Activated naive CD4-positive, alpha-beta T cell treated with anti-CD3 and anti-CD28 coated beads for 36 hours (primary cell): Measurements from ENCODE around the gene LRCH4. TPM values are rescaled to one million over a fixed set of nuclear protein-coding genes. Genes with fewer than 3 reads are reported as not detected.
A peak's percentile ranks its signal among the peaks of the same experiment; 100 is the strongest.

Source experiments
- CTCF ChIA-PET: fragments of 350-600 bp; sonication (Branson Sonifier 250); formaldehyde crosslinking; loops from one replicate; lab custom pipeline; 2021; ENCODE audit warnings: antibody characterized with exemption; lab: Charles Lee
- DNase-seq: peaks from one replicate; pipeline ENCODE4 v3.0.0-alpha.2; 2020
- H3K27ac Mint-ChIP-seq: one replicate; pipeline ENCODE4 v1.8.0; 2021; ENCODE audit warnings: mild to moderate bottlenecking, mixed read lengths
- H3K27me3 Mint-ChIP-seq: one replicate; pipeline ENCODE4 v1.8.0; 2021; ENCODE audit warnings: low read depth, mixed read lengths
- H3K36me3 Mint-ChIP-seq: one replicate; pipeline ENCODE4 v1.8.0; 2021; ENCODE audit warnings: low read depth, mixed read lengths
- H3K4me1 Mint-ChIP-seq: one replicate; pipeline ENCODE4 v1.8.0; 2021; ENCODE audit warnings: low read depth, mixed read lengths
- H3K4me3 Mint-ChIP-seq: one replicate; pipeline ENCODE4 v1.8.0; 2021; ENCODE audit warnings: mild to moderate bottlenecking, moderate library complexity, mixed read lengths
- H3K9me3 Mint-ChIP-seq: one replicate; pipeline ENCODE4 v1.8.0; 2021; ENCODE audit warnings: mixed read lengths
- intact Hi-C: fragments of 100-400 bp; cut with micrococcal nuclease; formaldehyde crosslinking; loops from one replicate; pipeline ENCODE4 v1.15.1; 2023
- total RNA-seq, 2 experiments: library from RNA; stranded (reverse); gene quantifications; one replicate each; pipeline ENCODE4 v1.2.3, GENCODE V29; 2021

Gene LRCH4
- total RNA-seq: 10 to 100 TPM; 78.0 to 81.2 TPM

DNA sequence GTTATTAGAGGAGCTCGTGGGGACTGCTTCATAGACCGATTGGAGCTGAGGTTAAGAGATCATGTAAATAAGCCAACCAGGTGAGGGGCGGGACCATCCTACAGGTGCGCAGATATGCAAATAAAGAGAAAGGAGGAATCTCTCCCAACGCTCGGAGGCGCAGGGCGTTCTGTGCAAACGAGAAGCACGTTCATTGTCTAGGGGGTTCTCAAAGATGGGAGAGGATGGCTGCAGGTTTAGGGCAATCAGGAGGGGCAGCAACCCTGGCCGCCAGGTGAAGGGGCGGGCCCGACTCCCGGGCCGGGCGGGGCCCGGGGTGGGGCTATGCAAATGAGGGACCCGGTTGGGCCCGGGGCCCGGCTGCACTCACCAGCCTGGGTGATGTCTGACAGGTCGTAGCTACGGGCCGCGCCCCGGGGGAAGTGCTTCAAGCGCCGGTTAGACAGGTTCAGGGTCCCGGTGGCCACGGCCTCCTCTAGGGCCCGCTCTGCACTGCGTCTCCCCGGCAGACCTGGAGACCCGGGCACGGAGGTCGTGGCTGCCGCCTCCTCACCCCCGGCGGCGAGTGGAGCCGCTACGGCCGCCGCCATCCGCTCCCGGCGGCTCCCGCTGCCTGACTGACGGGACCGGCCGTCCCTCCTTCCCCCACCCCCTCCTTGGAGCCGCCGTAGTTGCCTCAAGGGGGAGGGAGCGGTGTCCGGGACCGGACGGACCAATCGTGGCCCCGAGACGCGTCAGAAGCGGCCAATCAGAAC, at the start of gene LRCH4:
LRCH4 (minus strand) TSS at position 619 of the 755 bp plus-strand sequence; CDS start at position 590, 29 bp downstream.
- intact Hi-C loops: loop anchor here (1.0 kb wide), 10 partner anchors 19 to 156 kb away; partner anchors contain the start of genes AGFG2, MEPCE, MOSPD3 and TSC22D4
- DNase-seq: peak; percentile 68
- Mint-ChIP-seq H3K27ac (peak within 1 kb of the TSS; percentile 97), H3K36me3 (peaks cover 1% of the 10 kb centered on the region), H3K27me3 (peaks cover 7% of the 10 kb centered on the region), H3K9me3 (no peaks in the 10 kb centered on the region), H3K4me1 (peaks cover 29% of the 10 kb centered on the region), H3K4me3 (peak within 1 kb of the TSS; percentile 89)
- CTCF ChIA-PET: interaction anchor here (0.6 to 4.6 kb wide), 15 partner anchors 20 to 140 kb away, joined by 3 to 30 read pairs (median 5); partner anchors contain the start of genes GIGYF1 and POP7

DNA sequence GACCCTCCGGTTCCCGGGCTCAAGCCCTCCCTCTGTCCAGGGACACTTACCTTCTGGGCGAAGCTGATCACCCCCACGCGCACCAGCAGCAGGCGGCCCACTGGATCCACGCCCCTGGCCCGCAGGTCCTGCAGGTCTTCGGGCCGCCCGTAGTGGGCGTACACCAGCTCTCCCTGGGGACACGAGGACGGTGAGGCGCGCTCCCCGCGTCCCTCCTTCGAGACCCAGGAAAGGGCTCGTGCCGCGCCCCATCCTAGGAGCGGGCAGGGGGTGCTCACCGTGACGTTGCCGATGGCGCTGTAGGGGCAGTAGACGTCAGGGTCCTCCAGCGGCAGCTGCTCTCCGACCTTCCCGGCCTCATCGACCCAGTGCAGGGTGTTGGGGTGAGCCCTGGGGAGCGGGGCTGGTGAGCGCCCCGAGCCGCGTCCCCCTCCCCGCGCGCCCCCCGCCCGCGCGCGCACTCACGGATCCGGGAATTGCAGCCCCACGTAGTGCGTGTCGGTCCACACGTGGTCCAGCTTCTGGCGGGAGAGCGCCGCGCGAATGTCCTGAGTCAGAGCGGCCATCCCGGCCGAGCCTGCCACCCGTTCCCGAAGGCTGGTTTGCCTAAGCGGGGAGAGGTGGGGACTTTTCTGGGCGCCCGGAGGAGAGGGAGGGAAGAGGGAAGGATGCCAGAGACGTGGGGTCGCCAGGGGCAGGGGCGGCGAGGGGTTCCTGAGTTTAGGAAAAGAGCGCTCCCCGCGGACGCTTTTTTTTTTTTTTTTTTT, 47.2 kb upstream of the LRCH4 start:
- CTCF ChIA-PET: interaction anchor here (0.6 to 3.9 kb wide), 15 partner anchors 9 to 92 kb away, joined by 3 to 38 read pairs (median 4); partner anchors contain the start of genes ACTL6B, MOSPD3 and POP7
- H3K36me3 Mint-ChIP-seq: peaks cover 6% of the 10 kb centered on the region
- intact Hi-C loops: loop anchor here (1.0 to 5.0 kb wide), 2 partner anchors 58 to 94 kb away; no protein-coding TSS in a partner anchor
- H3K27me3 Mint-ChIP-seq: no peaks in the 10 kb centered on the region
- H3K4me3 Mint-ChIP-seq: peak overlapping the region; percentile 80
- no peaks in the 10 kb centered on the region for H3K9me3 Mint-ChIP-seq
- peaks cover 22% of the 10 kb centered on the region for H3K4me1 Mint-ChIP-seq
- DNase-seq: peak; percentile 71
- peak overlapping the region; percentile 76 for H3K27ac Mint-ChIP-seq

DNA sequence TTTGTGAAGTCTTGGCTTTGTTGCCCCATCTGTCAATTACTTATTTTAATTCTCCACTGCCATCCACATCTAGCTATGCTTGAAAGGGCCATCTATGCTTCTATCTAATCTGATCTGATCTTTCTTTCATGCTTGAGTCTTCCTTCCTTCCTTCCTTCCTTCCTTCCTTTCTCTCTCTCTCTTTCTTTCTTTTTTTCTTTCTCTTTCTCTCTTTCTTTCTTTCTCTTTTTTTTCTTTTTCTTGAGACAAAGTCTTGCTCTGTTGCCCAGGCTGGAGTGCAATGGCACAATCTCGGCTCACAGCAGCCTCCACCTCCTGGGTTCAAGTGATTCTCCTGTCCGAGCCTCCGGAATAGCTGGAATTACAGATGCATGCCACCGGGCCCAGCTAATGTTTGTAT, 44.1 kb upstream of the LRCH4 start:
- H3K27ac Mint-ChIP-seq: peak overlapping the region; percentile 26
- H3K4me3 Mint-ChIP-seq: no peak overlapping the region
- CTCF ChIA-PET: interaction anchor here (0.6 to 2.5 kb wide), 6 partner anchors 17 to 185 kb away, joined by 3 to 16 read pairs (median 4); partner anchors contain the start of gene MOSPD3
- no peak for DNase-seq
- H3K9me3 Mint-ChIP-seq: no peaks in the 10 kb centered on the region
- peaks cover 3% of the 10 kb centered on the region for H3K36me3 Mint-ChIP-seq
- no peaks in the 10 kb centered on the region for H3K27me3 Mint-ChIP-seq
- peaks cover 35% of the 10 kb centered on the region for H3K4me1 Mint-ChIP-seq
- intact Hi-C loops: loop anchor here (5.0 kb wide), 1 partner anchor 97 kb away; no protein-coding TSS in a partner anchor

DNA sequence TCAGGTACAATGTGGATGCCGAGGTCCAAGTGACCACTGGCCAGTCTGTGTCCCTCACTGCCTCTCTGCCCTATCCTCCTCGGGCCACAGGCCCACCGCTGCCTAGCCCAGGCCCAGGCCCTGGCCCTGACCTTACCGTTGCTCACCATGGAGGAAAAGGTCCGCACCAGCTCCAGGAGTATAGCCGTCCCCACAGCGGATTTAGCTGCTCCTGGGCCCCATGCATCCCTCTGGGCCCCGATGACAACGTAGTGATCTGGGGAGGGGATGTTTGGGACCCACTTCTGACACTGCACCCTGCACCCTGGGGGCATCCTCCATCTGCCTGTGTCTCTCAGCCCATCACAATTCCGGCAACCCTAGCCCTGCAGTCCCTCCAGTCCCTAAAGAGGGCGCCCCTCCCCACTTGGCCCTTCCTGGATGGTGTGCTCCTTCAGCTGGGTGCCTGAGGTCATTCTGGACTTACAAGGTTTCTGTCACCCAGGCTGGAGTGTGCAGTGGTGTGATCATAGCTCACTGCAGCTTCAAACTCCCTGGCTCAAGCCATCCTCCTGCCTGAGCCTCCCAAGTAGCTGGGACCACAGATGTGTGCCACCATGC, 43.3 kb upstream of the LRCH4 start:
- Mint-ChIP-seq H3K36me3 (no peaks in the 10 kb centered on the region), H3K27me3 (no peaks in the 10 kb centered on the region), H3K27ac (no peak overlapping the region), H3K4me3 (no peak overlapping the region), H3K4me1 (peaks cover 35% of the 10 kb centered on the region), H3K9me3 (no peaks in the 10 kb centered on the region)
- intact Hi-C loops: loop anchor here (5.0 kb wide), 2 partner anchors 48 to 223 kb away; partner anchors contain the start of gene SLC12A9
- peak; percentile 51 for DNase-seq
- CTCF ChIA-PET: interaction anchor here (0.5 to 2.5 kb wide), 9 partner anchors 16 to 630 kb away, joined by 3 to 16 read pairs (median 4); partner anchors contain the start of genes FBXO24, LRCH4, MOSPD3 and POP7

- Mint-ChIP-seq H3K36me3 (no peaks in the 10 kb centered on the region), H3K4me1 (peaks cover 25% of the 10 kb centered on the region)
Observed at GRCh38 chr7:100627238-100627549, 41.3 kb upstream of the LRCH4 start.

GRCh38 chr7:100626530-100627237, 40.8 kb upstream of the LRCH4 start:
- Mint-ChIP-seq H3K36me3 (no peaks in the 10 kb centered on the region), H3K27ac (peak overlapping the region; percentile 24), H3K4me3 (peak overlapping the region; percentile 66), H3K9me3 (no peaks in the 10 kb centered on the region), H3K4me1 (peaks cover 24% of the 10 kb centered on the region), H3K27me3 (no peaks in the 10 kb centered on the region)
- peak; percentile 91 for DNase-seq
- intact Hi-C loops: loop anchor here (1.0 to 5.0 kb wide), 5 partner anchors 14 to 226 kb away; partner anchors contain the start of genes FBXO24, LRCH4, MEPCE and MOSPD3
- CTCF ChIA-PET: interaction anchor here (0.6 to 2.5 kb wide), 5 partner anchors 14 to 549 kb away, joined by 3 to 13 read pairs (median 5); partner anchors contain the start of genes LRCH4 and MOSPD3

More at GRCh38 chr7:100627238-100627549, 41.3 kb upstream of the LRCH4 start:
- Mint-ChIP-seq H3K9me3 (no peaks in the 10 kb centered on the region), H3K27ac (no peak overlapping the region), H3K27me3 (no peaks in the 10 kb centered on the region), H3K4me3 (peak overlapping the region; percentile 66)
- CTCF ChIA-PET: interaction anchor here (1.0 to 2.5 kb wide), 4 partner anchors 15 to 65 kb away, joined by 3 to 13 read pairs (median 4); partner anchors contain the start of genes LRCH4 and MOSPD3
- intact Hi-C loops: loop anchor here (5.0 kb wide), 2 partner anchors 50 to 225 kb away; partner anchors contain the start of gene SLC12A9
- DNase-seq: no peak

GRCh38 chr7:100626055-100626454, 40.1 kb upstream of the LRCH4 start:
- intact Hi-C loops: loop anchor here (1.0 to 5.0 kb wide), 5 partner anchors 14 to 226 kb away; partner anchors contain the start of genes FBXO24, LRCH4, MEPCE and MOSPD3
- no peak for DNase-seq
- Mint-ChIP-seq H3K4me3 (peak overlapping the region; percentile 45), H3K36me3 (no peaks in the 10 kb centered on the region), H3K27me3 (no peaks in the 10 kb centered on the region), H3K4me1 (peaks cover 24% of the 10 kb centered on the region), H3K27ac (no peak overlapping the region), H3K9me3 (no peaks in the 10 kb centered on the region)
- CTCF ChIA-PET: interaction anchor here (0.6 to 2.5 kb wide), 4 partner anchors 41 to 548 kb away, joined by 3 to 13 read pairs (median 6); partner anchors contain the start of gene LRCH4

DNA sequence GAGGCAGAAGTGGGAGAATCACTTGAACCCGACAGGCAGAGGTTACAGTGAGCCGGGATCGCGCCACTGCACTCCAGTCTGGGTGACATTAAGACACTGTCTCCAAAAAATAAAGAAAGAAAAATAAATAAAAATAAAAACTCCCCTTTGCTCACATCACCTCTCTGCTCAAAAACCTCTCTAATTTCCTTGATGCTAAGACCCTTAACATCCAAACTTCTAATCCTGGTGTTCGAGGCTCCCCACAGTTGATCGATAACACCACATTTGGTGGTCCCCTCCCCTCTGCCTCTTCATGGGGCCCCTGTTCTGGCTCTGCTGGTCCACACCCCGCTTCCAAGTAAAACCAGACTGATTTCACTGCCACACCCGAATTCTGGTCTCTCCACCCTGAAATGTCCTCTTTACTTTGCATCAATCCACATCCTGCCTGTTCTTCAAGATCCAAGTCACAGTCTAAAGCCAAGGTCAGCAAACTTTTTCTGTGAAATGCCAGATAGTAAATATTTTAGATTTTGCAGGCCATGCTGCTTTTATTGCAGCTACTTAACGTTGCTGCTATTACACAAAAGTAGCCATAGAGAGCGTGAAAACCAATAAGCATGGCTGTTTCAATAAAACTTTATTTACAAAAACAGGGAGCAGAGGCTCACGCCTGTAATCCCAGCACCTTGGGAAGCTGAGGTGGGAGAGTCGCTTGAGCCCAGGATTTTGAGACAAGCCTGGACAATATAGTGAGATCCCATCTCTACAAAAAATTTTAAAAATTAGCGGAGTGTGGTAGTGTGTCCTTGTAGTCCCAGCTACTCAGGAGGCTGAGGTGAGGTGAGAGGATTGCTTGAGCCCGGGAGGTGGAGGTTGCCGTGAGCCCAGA, 38.3 kb upstream of the LRCH4 start:
- intact Hi-C loops: no loop called here
- Mint-ChIP-seq H3K27ac (no peak overlapping the region), H3K4me3 (no peak overlapping the region), H3K27me3 (no peaks in the 10 kb centered on the region), H3K9me3 (no peaks in the 10 kb centered on the region), H3K4me1 (peaks cover 15% of the 10 kb centered on the region), H3K36me3 (no peaks in the 10 kb centered on the region)
- CTCF ChIA-PET: interaction anchor here (1.0 kb wide), 1 partner anchor 9 kb away, joined by 3 read pairs; no protein-coding TSS in a partner anchor
- DNase-seq: no peak

- peaks cover 8% of the 10 kb centered on the region for H3K4me1 Mint-ChIP-seq
- intact Hi-C loops: no loop called here
- no peak overlapping the region for H3K4me3 Mint-ChIP-seq
- no peaks in the 10 kb centered on the region for H3K9me3 Mint-ChIP-seq
- H3K36me3 Mint-ChIP-seq: no peaks in the 10 kb centered on the region
- H3K27ac Mint-ChIP-seq: no peak overlapping the region
- no peak for DNase-seq
- CTCF ChIA-PET: interaction anchor here (0.8 to 1.3 kb wide), 2 partner anchors 11 to 35 kb away, joined by 3 to 5 read pairs; partner anchors contain the start of genes FBXO24 and LRCH4
- H3K27me3 Mint-ChIP-seq: no peaks in the 10 kb centered on the region
Observed at GRCh38 chr7:100621554-100621953, 35.6 kb upstream of the LRCH4 start.

DNA sequence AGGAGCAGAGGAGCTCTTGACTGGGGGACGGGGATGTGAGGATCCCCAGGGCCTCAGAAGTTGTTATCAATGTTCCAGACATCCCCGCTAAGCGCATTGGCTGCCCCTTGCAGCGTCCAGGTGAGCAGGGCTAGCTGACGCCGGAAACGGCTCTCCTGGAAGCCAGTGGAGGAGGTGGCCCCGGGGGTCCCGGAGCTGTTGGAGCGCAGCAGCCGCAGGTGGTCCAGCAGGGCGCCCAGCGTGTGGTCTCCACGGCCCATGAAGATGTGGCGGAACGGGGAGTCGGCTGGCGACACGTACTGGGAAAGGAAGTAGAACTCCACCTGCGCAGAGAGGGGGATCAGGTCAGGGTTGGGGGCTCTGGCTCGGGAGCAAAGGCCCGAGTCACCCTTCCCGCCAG, 34.9 kb upstream of the LRCH4 start:
- intact Hi-C loops: no loop called here
- Mint-ChIP-seq H3K36me3 (no peaks in the 10 kb centered on the region), H3K4me1 (peaks cover 2% of the 10 kb centered on the region), H3K9me3 (no peaks in the 10 kb centered on the region), H3K4me3 (no peak overlapping the region), H3K27ac (no peak overlapping the region), H3K27me3 (no peaks in the 10 kb centered on the region)
- DNase-seq: no peak
- CTCF ChIA-PET: interaction anchor here (0.7 to 1.1 kb wide), 2 partner anchors 14 to 70 kb away, joined by 3 read pairs; no protein-coding TSS in a partner anchor
